Measurements from ENCODE around the gene ERC1. TPM values are rescaled to one million over a fixed set of nuclear protein-coding genes. Genes with fewer than 3 reads are reported as not detected.

The ERC1 gene
- total and polyA plus RNA-seq, 3 experiments from 2014 or later = 11.0 to 24.2 (median 22.6) TPM

- Histone ChIP-seq H3K27ac (ENCODE audit: low read depth, low read length) (no peak overlapping the region), H3K4me1 (ENCODE audit: insufficient read depth, low read length) (peaks cover 39% of the 10 kb centered on the region), H3K27me3 (ENCODE audit: insufficient read depth, low read length, poor library complexity, severe bottlenecking) (peaks cover 61% of the 10 kb centered on the region), H3K36me3 (ENCODE audit: insufficient read depth, low read length) (no peaks in the 10 kb centered on the region), H3K9me3 (ENCODE audit: low read length) (no peaks in the 10 kb centered on the region), H3K4me3 (ENCODE audit: low read length) (peak overlapping the region; percentile 53)
- DNase-seq = peak in 2 of 5 donors; percentile 23 to 28
- Mint-ChIP-seq H3K36me3 (peaks cover 0 to 3% (median 0%) of the 10 kb centered on the region in 3 donors), H3K4me1 (peaks cover 33 to 42% (median 34%) of the 10 kb centered on the region in 3 donors), H3K4me3 (peak overlapping the region; percentile 68 to 91 (median 85)), H3K27ac (peak overlapping the region in 4 of 8 donors; percentile 4 to 76 (median 50)), H3K9me3 (no peaks in the 10 kb centered on the region), H3K27me3 (peaks cover 59 to 72% of the 10 kb centered on the region in 2 donors)
- POLR2A ChIA-PET = interaction anchor here (1.2 kb wide), 1 partner anchor 60 kb away, joined by 4 read pairs; no protein-coding TSS in a partner anchor
- CTCF ChIA-PET = interaction anchor here (1.0 to 1.5 kb wide), 3 partner anchors 20 to 415 kb away, joined by 3 to 7 read pairs (median 3); no protein-coding TSS in a partner anchor
These were observed 542.2 kb downstream of the ERC1 start for GRCh38 chr12:1533205-1533601.

GRCh38 chr12:1533602-1534304 is 542.7 kb downstream of the ERC1 start:
- H3K4me1 ChIP-seq (ENCODE audit: insufficient read depth, low read length) = peaks cover 39% of the 10 kb centered on the region
- H3K36me3 ChIP-seq (ENCODE audit: insufficient read depth, low read length) = no peaks in the 10 kb centered on the region
- Mint-ChIP-seq H3K27ac (peak overlapping the region in 3 of 8 donors; percentile 10 to 74 (median 68)), H3K27me3 (peaks cover 56 to 72% of the 10 kb centered on the region in 2 donors), H3K4me3 (peak overlapping the region; percentile 68 to 91 (median 85)), H3K36me3 (peaks cover 0 to under 1% (median 0%) of the 10 kb centered on the region in 3 donors), H3K4me1 (peaks cover 33 to 42% (median 34%) of the 10 kb centered on the region in 3 donors), H3K9me3 (no peaks in the 10 kb centered on the region)
- ChIA-PET CTCF (interaction anchor here (1.0 to 1.5 kb wide), 4 partner anchors 18 to 416 kb away, joined by 3 to 7 read pairs (median 3); no protein-coding TSS in a partner anchor), POLR2A (interaction anchor here (0.6 to 1.2 kb wide), 2 partner anchors 13 to 59 kb away, joined by 4 to 5 read pairs; no protein-coding TSS in a partner anchor)
- H3K9me3 ChIP-seq (ENCODE audit: low read length) = no peaks in the 10 kb centered on the region
- peaks cover 55% of the 10 kb centered on the region for H3K27me3 ChIP-seq (ENCODE audit: insufficient read depth, low read length, poor library complexity, severe bottlenecking)
- peak; percentile 9 to 60 (median 38) for DNase-seq
- peak overlapping the region; percentile 53 for H3K4me3 ChIP-seq (ENCODE audit: low read length)
- H3K27ac ChIP-seq (ENCODE audit: low read depth, low read length) = no peak overlapping the region

- peaks cover 30 to 38% (median 30%) of the 10 kb centered on the region in 3 donors for H3K4me1 Mint-ChIP-seq
- no peaks in the 10 kb centered on the region for H3K36me3 Mint-ChIP-seq
- Histone ChIP-seq H3K9me3 (ENCODE audit: low read length) (no peaks in the 10 kb centered on the region), H3K36me3 (ENCODE audit: insufficient read depth, low read length) (no peaks in the 10 kb centered on the region), H3K4me3 (ENCODE audit: low read length) (no peak overlapping the region), H3K27me3 (ENCODE audit: insufficient read depth, low read length, poor library complexity, severe bottlenecking) (peaks cover 55% of the 10 kb centered on the region), H3K4me1 (ENCODE audit: insufficient read depth, low read length) (peaks cover 39% of the 10 kb centered on the region), H3K27ac (ENCODE audit: low read depth, low read length) (no peak overlapping the region)
- ChIA-PET POLR2A (no interaction called here), CTCF (interaction anchor here (1.1 kb wide), 1 partner anchor 17 kb away, joined by 3 read pairs; no protein-coding TSS in a partner anchor)
- peaks cover 48 to 72% of the 10 kb centered on the region in 2 donors for H3K27me3 Mint-ChIP-seq
- H3K4me3 Mint-ChIP-seq = peak overlapping the region in 3 of 7 donors; percentile 29 to 85 (median 81)
- no peak overlapping the region for H3K27ac Mint-ChIP-seq
- DNase-seq = no peak
- no peaks in the 10 kb centered on the region for H3K9me3 Mint-ChIP-seq
These were observed 543.7 kb downstream of the ERC1 start for GRCh38 chr12:1534748-1535147.

GRCh38 chr12:1536817-1537216 is 545.8 kb downstream of the ERC1 start:
- peaks cover 45 to 81% of the 10 kb centered on the region in 2 donors for H3K27me3 Mint-ChIP-seq
- H3K27ac Mint-ChIP-seq = no peak overlapping the region
- peak overlapping the region in 1 of 7 donors; percentile 12 for H3K4me3 Mint-ChIP-seq
- POLR2A ChIA-PET = no interaction called here
- no peak for DNase-seq
- H3K36me3 ChIP-seq (ENCODE audit: insufficient read depth, low read length) = no peaks in the 10 kb centered on the region
- H3K27ac ChIP-seq (ENCODE audit: low read depth, low read length) = no peak overlapping the region
- peaks cover 57% of the 10 kb centered on the region for H3K27me3 ChIP-seq (ENCODE audit: insufficient read depth, low read length, poor library complexity, severe bottlenecking)
- H3K4me3 ChIP-seq (ENCODE audit: low read length) = no peak overlapping the region
- peaks cover 32% of the 10 kb centered on the region for H3K4me1 ChIP-seq (ENCODE audit: insufficient read depth, low read length)
- no peaks in the 10 kb centered on the region for H3K9me3 Mint-ChIP-seq
- CTCF ChIA-PET = no interaction called here
- peaks cover 29 to 31% (median 30%) of the 10 kb centered on the region in 3 donors for H3K4me1 Mint-ChIP-seq
- H3K36me3 Mint-ChIP-seq = no peaks in the 10 kb centered on the region
- H3K9me3 ChIP-seq (ENCODE audit: low read length) = no peaks in the 10 kb centered on the region

GRCh38 chr12:1539135-1539534 is 548.1 kb downstream of the ERC1 start:
- no peaks in the 10 kb centered on the region for H3K9me3 Mint-ChIP-seq
- H3K36me3 ChIP-seq (ENCODE audit: insufficient read depth, low read length) = no peaks in the 10 kb centered on the region
- H3K4me3 ChIP-seq (ENCODE audit: low read length) = no peak overlapping the region
- peaks cover 6 to 8% (median 7%) of the 10 kb centered on the region in 3 donors for H3K4me1 Mint-ChIP-seq
- DNase-seq = no peak
- ChIA-PET POLR2A (no interaction called here), CTCF (no interaction called here)
- H3K27ac Mint-ChIP-seq = no peak overlapping the region
- no peak overlapping the region for H3K4me3 Mint-ChIP-seq
- H3K27ac ChIP-seq (ENCODE audit: low read depth, low read length) = no peak overlapping the region
- peaks cover 9% of the 10 kb centered on the region for H3K4me1 ChIP-seq (ENCODE audit: insufficient read depth, low read length)
- peaks cover 30 to 76% of the 10 kb centered on the region in 2 donors for H3K27me3 Mint-ChIP-seq
- H3K36me3 Mint-ChIP-seq = peaks cover 0 to 5% (median 0%) of the 10 kb centered on the region in 3 donors
- H3K27me3 ChIP-seq (ENCODE audit: insufficient read depth, low read length, poor library complexity, severe bottlenecking) = peaks cover 43% of the 10 kb centered on the region
- H3K9me3 ChIP-seq (ENCODE audit: low read length) = no peaks in the 10 kb centered on the region

GRCh38 chr12:1540690-1541089 is 549.7 kb downstream of the ERC1 start:
- Histone ChIP-seq H3K36me3 (ENCODE audit: insufficient read depth, low read length) (no peaks in the 10 kb centered on the region), H3K4me3 (ENCODE audit: low read length) (no peak overlapping the region), H3K27me3 (ENCODE audit: insufficient read depth, low read length, poor library complexity, severe bottlenecking) (peaks cover 31% of the 10 kb centered on the region), H3K4me1 (ENCODE audit: insufficient read depth, low read length) (no peaks in the 10 kb centered on the region), H3K27ac (ENCODE audit: low read depth, low read length) (no peak overlapping the region), H3K9me3 (ENCODE audit: low read length) (no peaks in the 10 kb centered on the region)
- no peaks in the 10 kb centered on the region for H3K9me3 Mint-ChIP-seq
- no peak overlapping the region for H3K27ac Mint-ChIP-seq
- peaks cover 27 to 80% of the 10 kb centered on the region in 2 donors for H3K27me3 Mint-ChIP-seq
- H3K4me3 Mint-ChIP-seq = no peak overlapping the region
- DNase-seq = no peak
- H3K36me3 Mint-ChIP-seq = peaks cover 0 to 5% (median 0%) of the 10 kb centered on the region in 3 donors
- no peaks in the 10 kb centered on the region for H3K4me1 Mint-ChIP-seq
- ChIA-PET CTCF (no interaction called here), POLR2A (interaction anchor here (0.7 kb wide), 1 partner anchor 52 kb away, joined by 3 read pairs; no protein-coding TSS in a partner anchor)

GRCh38 chr12:1542599-1542998 is 551.6 kb downstream of the ERC1 start:
- no peak overlapping the region for H3K4me3 ChIP-seq (ENCODE audit: low read length)
- Mint-ChIP-seq H3K27ac (no peak overlapping the region), H3K4me3 (no peak overlapping the region), H3K9me3 (no peaks in the 10 kb centered on the region), H3K36me3 (peaks cover 0 to 5% (median 0%) of the 10 kb centered on the region in 3 donors), H3K27me3 (peaks cover 19 to 71% of the 10 kb centered on the region in 2 donors), H3K4me1 (no peaks in the 10 kb centered on the region)
- POLR2A ChIA-PET = no interaction called here
- H3K9me3 ChIP-seq (ENCODE audit: low read length) = no peaks in the 10 kb centered on the region
- CTCF ChIA-PET = interaction anchor here (1.6 kb wide), 1 partner anchor 41 kb away, joined by 3 read pairs; no protein-coding TSS in a partner anchor
- no peaks in the 10 kb centered on the region for H3K36me3 ChIP-seq (ENCODE audit: insufficient read depth, low read length)
- no peak for DNase-seq
- H3K27me3 ChIP-seq (ENCODE audit: insufficient read depth, low read length, poor library complexity, severe bottlenecking) = peaks cover 26% of the 10 kb centered on the region
- H3K27ac ChIP-seq (ENCODE audit: low read depth, low read length) = no peak overlapping the region
- no peaks in the 10 kb centered on the region for H3K4me1 ChIP-seq (ENCODE audit: insufficient read depth, low read length)

All from CD8-positive, alpha-beta memory T cell (primary cell).